Progenitor cell of endocrine pancreas (in vitro differentiated cells): ENCODE results near the gene RNH1. TPM values are rescaled to one million over a fixed set of nuclear protein-coding genes. Genes with fewer than 3 reads are reported as not detected.

Experiments
- DNase-seq: peaks from one replicate; pipeline ENCODE4 v3.0.0; 2021; ENCODE audit warnings: low spot score; ENCODE audit not compliant: unreplicated experiment
- H3K27ac Mint-ChIP-seq: 2 replicates; pipeline ENCODE4 v1.8.0; 2021; ENCODE audit warnings: mild to moderate bottlenecking, moderate library complexity, mixed read lengths
- H3K27me3 Mint-ChIP-seq: 2 replicates; pipeline ENCODE4 v1.8.0; 2021; ENCODE audit warnings: mixed read lengths
- H3K36me3 Mint-ChIP-seq: 2 replicates; pipeline ENCODE4 v1.8.0; 2022; ENCODE audit warnings: mixed read lengths; ENCODE audit not compliant: insufficient read depth
- H3K4me1 Mint-ChIP-seq: 2 replicates; pipeline ENCODE4 v1.8.0; 2021; ENCODE audit warnings: low read depth, mixed read lengths
- H3K4me3 Mint-ChIP-seq: 2 replicates; pipeline ENCODE4 v1.8.0; 2021; ENCODE audit warnings: low read depth, mild to moderate bottlenecking, moderate library complexity, mixed read lengths
- H3K9me3 Mint-ChIP-seq: 2 replicates; pipeline ENCODE4 v1.8.0; 2021; ENCODE audit warnings: low read depth, mixed read lengths
- total RNA-seq: library from RNA; stranded (reverse); gene quantifications from 2 replicates; pipeline ENCODE4 v1.2.1, GENCODE V29; 2021
- TF ChIP-seq, protein P1 (sequence below): fragments of 200-600 bp; sonication (generic); IDR thresholded peaks from one replicate; pipeline ENCODE4 v1.5.0; 2021; ENCODE audit warnings: antibody characterized with exemption, mild to moderate bottlenecking; ENCODE audit not compliant: unreplicated experiment

The RNH1 gene
- total RNA-seq, 1 donor from 2014 or later: 49.4 TPM

DNA sequence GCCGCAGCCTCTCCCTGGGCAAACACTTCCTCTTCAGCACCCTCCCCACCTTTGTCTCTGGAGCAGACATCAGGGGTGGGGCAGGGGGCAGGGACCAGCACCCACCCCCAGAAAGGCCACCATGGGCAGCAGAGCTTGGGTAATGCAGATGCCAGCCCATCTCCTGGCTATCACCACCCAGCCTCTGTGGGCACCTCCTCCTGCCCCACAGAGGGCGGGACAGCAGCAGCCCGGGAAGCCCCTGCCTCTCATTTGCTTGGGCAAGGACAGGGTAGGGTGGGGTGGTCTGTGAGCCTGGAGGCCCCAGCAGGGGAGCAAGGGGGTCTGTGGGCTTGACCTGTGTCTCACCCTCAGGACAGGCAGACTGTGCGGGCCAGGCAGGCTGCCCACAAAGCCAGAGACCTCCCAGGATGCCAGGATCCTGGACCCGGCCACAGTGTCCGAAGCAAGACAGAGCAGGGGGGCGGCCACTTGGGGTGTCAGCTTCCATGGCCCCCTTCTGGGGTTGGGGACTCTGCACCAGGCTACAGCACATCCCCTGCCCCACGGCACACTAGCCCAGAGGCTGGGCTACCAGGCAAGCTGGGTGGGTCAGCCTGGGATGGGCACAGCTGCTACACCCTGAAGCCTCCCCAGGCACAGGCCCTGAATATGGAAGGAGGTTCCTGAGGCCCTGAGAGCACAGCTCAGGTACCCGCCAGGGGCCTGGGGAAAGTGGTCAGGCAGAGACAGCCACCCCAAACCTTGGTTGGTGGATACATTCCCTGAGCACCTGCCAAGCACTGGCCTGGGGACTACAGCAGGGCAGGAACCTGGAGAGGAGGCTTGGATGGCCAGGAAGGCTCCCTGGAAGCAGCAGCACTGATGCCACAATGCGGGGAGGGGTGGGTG, 4.5 kb downstream of the RNH1 start:
- no peak overlapping the region for H3K27ac Mint-ChIP-seq
- H3K36me3 Mint-ChIP-seq: peaks cover 9% of the 10 kb centered on the region
- no peak for DNase-seq
- no peaks in the 10 kb centered on the region for H3K27me3 Mint-ChIP-seq
- no peak overlapping the region for H3K4me3 Mint-ChIP-seq
- peaks cover 4% of the 10 kb centered on the region for H3K4me1 Mint-ChIP-seq
- TF ChIP-seq, protein P1, sequence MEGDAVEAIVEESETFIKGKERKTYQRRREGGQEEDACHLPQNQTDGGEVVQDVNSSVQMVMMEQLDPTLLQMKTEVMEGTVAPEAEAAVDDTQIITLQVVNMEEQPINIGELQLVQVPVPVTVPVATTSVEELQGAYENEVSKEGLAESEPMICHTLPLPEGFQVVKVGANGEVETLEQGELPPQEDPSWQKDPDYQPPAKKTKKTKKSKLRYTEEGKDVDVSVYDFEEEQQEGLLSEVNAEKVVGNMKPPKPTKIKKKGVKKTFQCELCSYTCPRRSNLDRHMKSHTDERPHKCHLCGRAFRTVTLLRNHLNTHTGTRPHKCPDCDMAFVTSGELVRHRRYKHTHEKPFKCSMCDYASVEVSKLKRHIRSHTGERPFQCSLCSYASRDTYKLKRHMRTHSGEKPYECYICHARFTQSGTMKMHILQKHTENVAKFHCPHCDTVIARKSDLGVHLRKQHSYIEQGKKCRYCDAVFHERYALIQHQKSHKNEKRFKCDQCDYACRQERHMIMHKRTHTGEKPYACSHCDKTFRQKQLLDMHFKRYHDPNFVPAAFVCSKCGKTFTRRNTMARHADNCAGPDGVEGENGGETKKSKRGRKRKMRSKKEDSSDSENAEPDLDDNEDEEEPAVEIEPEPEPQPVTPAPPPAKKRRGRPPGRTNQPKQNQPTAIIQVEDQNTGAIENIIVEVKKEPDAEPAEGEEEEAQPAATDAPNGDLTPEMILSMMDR: no peak
- H3K9me3 Mint-ChIP-seq: no peaks in the 10 kb centered on the region

DNA sequence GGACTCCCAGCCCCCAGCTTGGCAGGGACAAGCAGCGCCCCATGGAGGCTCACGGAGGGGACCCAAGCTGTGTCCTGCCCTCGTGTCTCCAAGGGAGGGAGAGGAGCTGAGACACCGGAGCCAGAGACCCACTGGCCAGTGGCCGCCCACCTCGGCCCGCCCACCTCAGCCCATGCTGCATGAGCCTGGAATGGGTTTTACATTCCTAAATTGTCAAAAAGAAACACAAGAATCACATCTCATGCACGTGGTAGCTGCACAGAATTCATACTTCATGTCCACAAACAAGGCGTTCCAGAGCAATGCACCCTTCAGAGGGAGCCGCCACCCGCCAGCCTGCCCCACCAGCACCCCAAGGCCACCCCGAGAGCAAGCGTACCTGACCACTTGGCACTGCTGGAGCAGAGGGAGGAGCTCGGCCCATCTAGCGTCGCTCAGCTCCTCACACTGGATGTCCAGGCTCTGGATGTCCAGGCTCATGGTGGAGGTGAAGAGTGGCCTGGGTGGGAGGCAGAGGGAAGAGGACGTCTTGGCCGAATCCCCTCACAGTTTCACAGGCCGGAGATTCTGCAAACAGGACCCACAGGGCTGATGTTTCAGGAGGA, 5.3 kb downstream of the RNH1 start:
- Mint-ChIP-seq H3K4me1 (peaks cover 4% of the 10 kb centered on the region), H3K27ac (no peak overlapping the region), H3K27me3 (no peaks in the 10 kb centered on the region), H3K4me3 (no peak overlapping the region), H3K36me3 (peaks cover 16% of the 10 kb centered on the region), H3K9me3 (no peaks in the 10 kb centered on the region)
- TF ChIP-seq, protein P1: no peak
- DNase-seq: no peak

DNA sequence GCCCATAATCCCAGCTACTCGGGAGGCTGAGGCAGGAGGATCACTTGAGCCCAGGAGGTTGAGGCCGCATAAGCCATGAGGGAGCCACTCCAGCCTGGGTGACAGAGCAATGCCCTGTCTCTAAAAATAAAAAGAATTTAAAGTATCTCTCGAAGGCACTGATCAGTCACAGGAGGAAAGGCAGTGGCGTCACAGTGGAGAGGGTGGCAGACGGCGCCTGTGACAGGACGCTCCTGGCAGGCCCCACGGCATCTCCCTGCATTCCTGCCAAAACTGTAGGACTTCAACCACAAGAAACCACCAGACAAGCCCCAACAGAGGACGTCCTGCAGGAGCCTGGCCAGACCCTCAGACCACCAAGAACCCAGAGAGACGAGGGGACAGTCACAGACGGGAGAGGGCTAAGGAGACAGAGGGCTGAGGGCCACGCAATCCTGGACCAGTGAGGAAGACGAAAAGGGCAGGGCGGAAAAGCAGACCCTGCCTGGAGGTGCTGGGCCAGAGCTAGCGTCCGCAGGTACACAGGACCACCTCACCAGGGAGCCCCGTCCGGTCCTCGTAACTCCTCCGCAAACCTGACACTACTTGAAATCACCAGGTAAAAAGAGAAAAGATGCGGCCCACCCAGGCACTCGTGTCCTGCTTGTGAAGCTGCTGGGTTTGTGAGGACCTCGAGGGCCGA, 5.9 kb downstream of the RNH1 start:
- no peak for DNase-seq
- TF ChIP-seq, protein P1: no peak
- Mint-ChIP-seq H3K36me3 (peaks cover 16% of the 10 kb centered on the region), H3K4me1 (peaks cover 2% of the 10 kb centered on the region), H3K27ac (no peak overlapping the region), H3K27me3 (no peaks in the 10 kb centered on the region), H3K4me3 (no peak overlapping the region), H3K9me3 (no peaks in the 10 kb centered on the region)

DNA sequence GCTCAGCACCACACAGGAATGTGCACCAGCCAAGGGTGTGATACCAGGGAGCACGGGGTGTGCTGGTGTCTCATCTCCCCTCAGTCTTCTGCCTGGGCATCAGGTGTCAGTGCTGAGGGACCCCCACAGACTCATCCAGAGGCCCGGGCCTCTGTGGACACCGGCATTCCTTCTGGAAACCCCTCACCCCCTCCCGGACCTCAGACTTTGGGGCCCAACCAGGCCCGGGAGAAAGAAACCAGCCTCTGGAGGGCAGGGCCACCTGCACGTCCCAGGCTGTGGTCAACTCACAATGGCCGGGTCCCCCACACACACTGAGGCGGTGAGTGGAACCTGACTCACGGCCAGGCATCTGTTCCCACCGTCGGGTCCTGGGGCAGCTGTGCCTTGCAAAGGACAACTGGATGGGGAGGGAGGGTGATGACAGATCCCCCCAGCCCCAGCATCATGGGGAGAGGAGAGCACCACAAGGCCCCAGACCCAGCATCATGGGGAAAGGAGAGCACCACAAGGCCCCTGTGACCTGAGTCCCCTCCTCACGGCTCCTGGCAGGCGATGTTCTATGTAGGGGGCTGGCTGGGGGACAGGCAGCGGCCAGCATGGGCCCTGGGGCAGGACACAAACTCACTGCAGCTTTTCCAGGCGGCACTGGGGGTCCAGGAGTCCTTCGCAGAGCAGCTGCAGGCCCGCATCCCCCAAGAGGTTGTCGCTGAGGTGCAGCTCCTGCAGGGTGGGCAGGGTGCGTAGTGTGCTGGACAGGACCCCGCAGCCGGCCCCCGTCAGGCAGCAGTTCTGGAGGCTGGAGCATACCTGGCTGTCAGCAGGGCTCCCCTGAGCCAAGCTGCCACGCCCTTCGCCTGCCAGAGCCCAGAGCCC, 7.6 kb downstream of the RNH1 start:
- no peaks in the 10 kb centered on the region for H3K4me1 Mint-ChIP-seq
- DNase-seq: no peak
- TF ChIP-seq, protein P1: no peak
- H3K36me3 Mint-ChIP-seq: peaks cover 23% of the 10 kb centered on the region
- no peaks in the 10 kb centered on the region for H3K27me3 Mint-ChIP-seq
- no peak overlapping the region for H3K4me3 Mint-ChIP-seq
- H3K9me3 Mint-ChIP-seq: no peaks in the 10 kb centered on the region
- H3K27ac Mint-ChIP-seq: no peak overlapping the region
